ENCODE data around the gene TRAPPC12. TPM values are rescaled to one million over a fixed set of nuclear protein-coding genes. Genes with fewer than 3 reads are reported as not detected.
"Not testable (repeated sequence)": the region's sequence is repeated elsewhere in the genome, so short reads cannot be mapped to it uniquely, and the experiment has no call there.

Gene TRAPPC12
- polyA plus RNA-seq, 1 donor from 2014 or later: 76.2 TPM

DNA sequence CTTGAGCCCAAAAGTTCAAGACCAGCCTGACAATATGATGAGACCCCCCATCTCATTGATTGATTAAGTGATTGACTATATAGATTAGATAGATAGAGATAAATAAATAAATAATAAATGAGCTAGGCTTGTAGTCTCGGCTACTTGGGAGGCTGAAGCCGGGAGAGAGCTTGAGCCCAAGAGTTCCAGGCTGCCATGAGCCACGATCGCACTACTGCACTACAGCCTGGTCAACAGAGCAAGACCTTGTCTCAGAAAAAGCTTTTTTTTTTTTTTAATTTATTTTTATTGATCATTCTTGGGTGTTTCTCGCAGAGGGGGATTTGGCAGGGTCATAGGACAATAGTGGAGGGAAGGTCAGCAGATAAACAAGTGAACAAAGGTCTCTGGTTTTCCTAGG, 14.3 kb upstream of the TRAPPC12 start:
- Histone ChIP-seq H3K79me2 (replicated peaks; ENCODE audit: insufficient read depth, low read length) (peaks cover 19% of the 10 kb centered on the region), H3F3A (ENCODE audit: insufficient read depth, low read length, poor library complexity, severe bottlenecking) (no peaks in the 10 kb centered on the region), H4K20me1 (ENCODE audit: insufficient read depth) (no peaks in the 10 kb centered on the region), H3K4me3 (ENCODE audit: low read length) (no peak overlapping the region), H3K9ac (ENCODE audit: low read length) (no peak overlapping the region), H3K9me3 (ENCODE audit: low read length) (peaks cover 8% of the 10 kb centered on the region), H3K27me3 (ENCODE audit: insufficient read depth, low read depth, low read length) (no peaks in the 10 kb centered on the region), H2AFZ (ENCODE audit: low read depth, low read length) (no peak overlapping the region), H3K9me2 (ENCODE audit: insufficient read depth, low read length) (no peaks in the 10 kb centered on the region), H3K27ac (ENCODE audit: low read length) (no peak overlapping the region), H3K36me3 (ENCODE audit: insufficient read depth, low read length) (no peaks in the 10 kb centered on the region), H3K4me2 (ENCODE audit: low read length) (no peak overlapping the region)
- TF ChIP-seq SMC3 (conservative IDR thresholded peaks at IDR 0.05; ENCODE audit: poor library complexity): no peak
- no peak for TF ChIP-seq EP300 (conservative IDR thresholded peaks at IDR 0.05; ENCODE audit: poor library complexity, severe bottlenecking)
- no peak for TF ChIP-seq RAD21 (conservative IDR thresholded peaks at IDR 0.05)
- TF ChIP-seq EZH2 (IDR thresholded peaks at IDR 0.05; ENCODE audit: borderline replicate concordance, insufficient read depth, low read length, poor library complexity, severe bottlenecking): no peak
- no peak for TF ChIP-seq POLR2AphosphoS5 (IDR thresholded peaks at IDR 0.05)

DNA sequence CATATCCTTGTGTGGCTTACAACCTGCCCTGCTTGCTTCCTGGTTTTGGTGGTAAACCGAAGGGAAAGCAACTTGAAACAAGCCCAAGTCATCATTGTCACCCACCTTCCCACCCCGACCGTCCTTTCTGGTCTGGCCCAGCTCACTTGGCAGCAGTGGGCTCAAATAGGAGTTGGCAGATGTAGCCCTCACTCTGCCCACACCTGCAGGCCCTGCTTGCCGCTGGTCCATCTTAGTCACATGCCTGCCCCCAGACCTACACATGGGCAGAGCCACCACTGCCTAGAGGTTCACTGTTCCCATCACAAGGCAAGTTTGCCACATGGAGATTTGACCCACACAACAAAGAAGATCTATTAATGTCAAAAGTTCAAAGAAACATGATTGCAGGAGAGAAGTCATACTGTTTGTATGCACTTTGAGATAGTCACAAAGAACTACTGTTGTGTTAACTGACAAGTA, 11.2 kb upstream of the TRAPPC12 start:
- Histone ChIP-seq H3K36me3 (ENCODE audit: insufficient read depth, low read length) (no peaks in the 10 kb centered on the region), H3K79me2 (replicated peaks; ENCODE audit: insufficient read depth, low read length) (peaks cover 17% of the 10 kb centered on the region), H3K9me2 (ENCODE audit: insufficient read depth, low read length) (no peaks in the 10 kb centered on the region), H3K27me3 (ENCODE audit: insufficient read depth, low read depth, low read length) (no peaks in the 10 kb centered on the region), H3K4me2 (ENCODE audit: low read length) (no peak overlapping the region), H2AFZ (ENCODE audit: low read depth, low read length) (no peak overlapping the region), H3K9ac (ENCODE audit: low read length) (no peak overlapping the region), H3K4me3 (ENCODE audit: low read length) (no peak overlapping the region), H3F3A (ENCODE audit: insufficient read depth, low read length, poor library complexity, severe bottlenecking) (no peaks in the 10 kb centered on the region), H4K20me1 (ENCODE audit: insufficient read depth) (no peaks in the 10 kb centered on the region), H3K9me3 (ENCODE audit: low read length) (peaks cover 8% of the 10 kb centered on the region), H3K27ac (ENCODE audit: low read length) (no peak overlapping the region)
- TF ChIP-seq RAD21 (conservative IDR thresholded peaks at IDR 0.05) (no peak), REST (IDR thresholded peaks at IDR 0.05; ENCODE audit: borderline replicate concordance) (no peak), CTCF (IDR thresholded peaks at IDR 0.05; ENCODE audit: poor library complexity, severe bottlenecking) (no peak), EP300 (conservative IDR thresholded peaks at IDR 0.05; ENCODE audit: poor library complexity, severe bottlenecking) (no peak), SMC3 (conservative IDR thresholded peaks at IDR 0.05; ENCODE audit: poor library complexity) (no peak), TAF1 (IDR thresholded peaks at IDR 0.05; ENCODE audit: low read depth) (no peak), MXI1 (conservative IDR thresholded peaks at IDR 0.05; ENCODE audit: poor library complexity, severe bottlenecking) (no peak), EZH2 (IDR thresholded peaks at IDR 0.05; ENCODE audit: borderline replicate concordance, insufficient read depth, low read length, poor library complexity, severe bottlenecking) (no peak), POLR2AphosphoS5 (IDR thresholded peaks at IDR 0.05) (no peak)

DNA sequence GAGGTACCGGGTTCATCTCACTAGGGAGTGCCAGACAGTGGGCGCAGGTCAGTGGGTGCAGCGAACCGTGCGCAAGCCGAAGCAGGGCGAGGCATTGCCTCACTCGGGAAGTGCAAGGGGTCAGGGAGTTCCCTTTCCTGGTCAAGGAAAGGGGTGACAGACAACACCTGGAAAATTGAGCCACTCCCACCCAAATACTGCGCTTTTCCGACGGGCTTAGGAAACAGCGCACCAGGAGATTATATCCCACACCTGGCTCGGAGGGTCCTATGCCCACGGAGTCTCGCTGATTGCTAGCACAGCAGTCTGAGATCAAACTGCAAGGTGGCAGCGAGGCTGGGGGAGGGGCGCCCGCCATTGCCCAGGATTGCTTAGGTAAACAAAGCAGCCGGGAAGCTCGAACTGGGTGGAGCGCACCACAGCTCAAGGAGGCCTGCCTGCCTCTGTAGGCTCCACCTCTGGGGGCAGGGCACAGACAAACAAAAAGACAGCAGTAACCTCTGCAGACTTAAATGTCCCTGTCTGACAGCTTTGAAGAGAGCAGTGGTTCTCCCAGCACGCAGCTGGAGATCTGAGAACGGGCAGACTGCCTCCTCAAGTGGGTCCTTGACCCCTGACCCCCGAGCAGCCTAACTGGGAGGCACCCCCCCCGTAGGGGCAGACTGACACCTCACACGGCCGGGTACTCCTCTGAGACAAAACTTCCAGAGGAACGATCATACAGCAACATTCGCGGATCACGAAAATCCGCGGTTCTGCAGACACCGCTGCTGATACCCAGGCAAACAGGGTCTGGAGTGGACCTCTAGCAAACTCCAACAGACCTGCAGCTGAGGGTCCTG, 9.9 kb upstream of the TRAPPC12 start:
- not testable (repeated sequence) for H3K4me2 ChIP-seq (ENCODE audit: low read length); H4K20me1 ChIP-seq (ENCODE audit: insufficient read depth); H3K79me2 ChIP-seq (replicated peaks; ENCODE audit: insufficient read depth, low read length); H3K27me3 ChIP-seq (ENCODE audit: insufficient read depth, low read depth, low read length); H3K9me2 ChIP-seq (ENCODE audit: insufficient read depth, low read length); H3K36me3 ChIP-seq (ENCODE audit: insufficient read depth, low read length); H3F3A ChIP-seq (ENCODE audit: insufficient read depth, low read length, poor library complexity, severe bottlenecking); H3K4me3 ChIP-seq (ENCODE audit: low read length); H3K27ac ChIP-seq (ENCODE audit: low read length); H2AFZ ChIP-seq (ENCODE audit: low read depth, low read length); H3K9me3 ChIP-seq (ENCODE audit: low read length); H3K9ac ChIP-seq (ENCODE audit: low read length)
